C4-2B (cell line): Measurements from ENCODE around the gene C20orf141.
"Not testable (repeated sequence)": the region's sequence is repeated elsewhere in the genome, so short reads cannot be mapped to it uniquely, and the experiment has no call there.

Experiments used
- H3K27ac ChIP-seq: fragments of 450-650 bp; 2 replicates; pipeline ENCODE4 v1.5.1; 2017
- ZFX ChIP-seq: fragments of 450-650 bp; IDR thresholded peaks from 2 replicates; pipeline ENCODE4 v1.6.1; 2017
- TF ChIP-seq, protein P1 (sequence below): fragments of 450-650 bp; conservative IDR thresholded peaks from 2 replicates; pipeline ENCODE4 v1.5.1; 2017; ENCODE audit warnings: mild to moderate bottlenecking

Gene C20orf141

GRCh38 chr20:2825761-2826160 lies 11.0 kb downstream of the C20orf141 start:
- TF ChIP-seq, protein P1, sequence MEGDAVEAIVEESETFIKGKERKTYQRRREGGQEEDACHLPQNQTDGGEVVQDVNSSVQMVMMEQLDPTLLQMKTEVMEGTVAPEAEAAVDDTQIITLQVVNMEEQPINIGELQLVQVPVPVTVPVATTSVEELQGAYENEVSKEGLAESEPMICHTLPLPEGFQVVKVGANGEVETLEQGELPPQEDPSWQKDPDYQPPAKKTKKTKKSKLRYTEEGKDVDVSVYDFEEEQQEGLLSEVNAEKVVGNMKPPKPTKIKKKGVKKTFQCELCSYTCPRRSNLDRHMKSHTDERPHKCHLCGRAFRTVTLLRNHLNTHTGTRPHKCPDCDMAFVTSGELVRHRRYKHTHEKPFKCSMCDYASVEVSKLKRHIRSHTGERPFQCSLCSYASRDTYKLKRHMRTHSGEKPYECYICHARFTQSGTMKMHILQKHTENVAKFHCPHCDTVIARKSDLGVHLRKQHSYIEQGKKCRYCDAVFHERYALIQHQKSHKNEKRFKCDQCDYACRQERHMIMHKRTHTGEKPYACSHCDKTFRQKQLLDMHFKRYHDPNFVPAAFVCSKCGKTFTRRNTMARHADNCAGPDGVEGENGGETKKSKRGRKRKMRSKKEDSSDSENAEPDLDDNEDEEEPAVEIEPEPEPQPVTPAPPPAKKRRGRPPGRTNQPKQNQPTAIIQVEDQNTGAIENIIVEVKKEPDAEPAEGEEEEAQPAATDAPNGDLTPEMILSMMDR: no peak
- no peak for TF ChIP-seq ZFX
- H3K27ac ChIP-seq: no peak overlapping the region

GRCh38 chr20:2826655-2827054 lies 11.9 kb downstream of the C20orf141 start:
- no peak for TF ChIP-seq ZFX
- TF ChIP-seq, protein P1: no peak
- H3K27ac ChIP-seq: no peak overlapping the region

DNA sequence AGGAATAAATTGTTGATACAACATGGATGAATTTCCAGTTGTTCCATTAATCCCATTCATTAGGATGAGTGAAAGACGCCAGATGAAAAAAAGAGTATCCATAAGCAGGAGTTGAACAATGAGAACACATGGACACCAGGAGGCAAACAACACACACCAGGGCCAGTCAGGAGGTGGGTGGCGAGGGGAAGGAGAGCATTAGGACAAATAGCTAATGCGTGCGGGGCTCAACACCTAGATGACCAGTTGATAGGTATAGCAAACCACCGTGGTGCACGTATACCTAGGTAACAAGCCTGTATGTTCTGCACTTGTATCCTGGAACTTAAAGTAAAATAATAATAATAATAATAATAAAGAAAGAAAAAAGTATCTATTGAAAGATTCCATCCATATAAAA lies 14.6 kb downstream of the C20orf141 start:
- no peak for TF ChIP-seq ZFX
- TF ChIP-seq, protein P1: no peak
- H3K27ac ChIP-seq: no peak overlapping the region

DNA sequence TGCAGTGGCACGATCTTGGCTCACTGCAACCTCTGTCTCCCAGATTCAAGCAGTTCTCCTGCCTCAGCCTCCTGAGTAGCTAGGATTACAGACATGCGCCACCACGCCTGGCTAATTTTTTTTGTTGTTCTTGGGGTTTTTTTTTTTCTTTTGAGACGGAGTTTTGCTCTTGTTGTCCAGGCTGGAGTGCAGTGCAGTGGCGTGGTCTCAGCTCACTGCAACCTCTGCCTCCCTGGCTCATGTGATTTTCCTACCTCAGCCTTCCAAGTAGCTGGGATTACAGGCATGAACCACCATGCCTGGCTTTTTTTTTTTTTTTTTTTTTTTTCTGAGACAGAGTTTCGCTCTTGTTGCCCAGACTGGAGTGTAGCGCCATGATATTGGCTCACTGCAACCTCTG lies 16.4 kb downstream of the C20orf141 start:
- H3K27ac ChIP-seq: not testable (repeated sequence)

- no peak overlapping the region for H3K27ac ChIP-seq
- TF ChIP-seq, protein P1: no peak
- no peak for TF ChIP-seq ZFX
Observed at GRCh38 chr20:2833761-2834160, 19.0 kb downstream of the C20orf141 start.

DNA sequence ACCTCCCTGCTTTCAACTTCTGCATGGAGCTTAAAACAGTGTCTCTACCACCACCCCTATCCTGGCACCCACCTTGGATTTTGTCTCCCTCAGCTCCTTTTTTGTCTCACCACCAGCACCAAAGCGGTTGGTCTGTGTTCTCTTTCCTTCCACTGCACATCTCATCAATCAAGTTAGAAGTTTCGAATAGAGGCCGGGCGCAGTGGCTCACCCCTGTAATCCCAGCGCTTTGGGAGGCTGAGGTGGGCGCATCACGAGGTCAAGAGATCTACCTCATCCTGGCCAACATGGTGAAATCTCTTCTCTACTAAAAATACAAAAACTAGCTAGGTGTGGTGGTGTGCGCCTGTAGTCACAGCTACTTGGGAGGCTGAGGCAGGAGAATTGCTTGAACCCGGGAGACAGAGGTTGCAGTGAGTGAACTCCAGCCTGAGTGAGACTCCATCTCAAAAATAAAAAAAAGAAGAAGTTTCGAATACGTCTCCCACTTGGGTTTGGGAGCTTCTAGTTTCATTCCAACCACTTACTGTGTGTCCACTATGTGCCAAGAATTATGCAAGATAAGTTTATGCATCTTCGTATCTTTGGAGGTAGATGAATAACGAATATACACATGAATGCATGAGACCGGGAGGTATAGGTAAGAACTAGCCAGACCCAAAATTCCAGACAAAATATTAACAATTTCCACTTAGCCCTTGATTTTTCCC lies 19.8 kb downstream of the C20orf141 start:
- TF ChIP-seq, protein P1: no peak
- TF ChIP-seq ZFX: no peak
- no peak overlapping the region for H3K27ac ChIP-seq

- H3K27ac ChIP-seq: no peak overlapping the region
- TF ChIP-seq ZFX: no peak
- TF ChIP-seq, protein P1: no peak
Observed at GRCh38 chr20:2835331-2835796, 20.6 kb downstream of the C20orf141 start.

DNA sequence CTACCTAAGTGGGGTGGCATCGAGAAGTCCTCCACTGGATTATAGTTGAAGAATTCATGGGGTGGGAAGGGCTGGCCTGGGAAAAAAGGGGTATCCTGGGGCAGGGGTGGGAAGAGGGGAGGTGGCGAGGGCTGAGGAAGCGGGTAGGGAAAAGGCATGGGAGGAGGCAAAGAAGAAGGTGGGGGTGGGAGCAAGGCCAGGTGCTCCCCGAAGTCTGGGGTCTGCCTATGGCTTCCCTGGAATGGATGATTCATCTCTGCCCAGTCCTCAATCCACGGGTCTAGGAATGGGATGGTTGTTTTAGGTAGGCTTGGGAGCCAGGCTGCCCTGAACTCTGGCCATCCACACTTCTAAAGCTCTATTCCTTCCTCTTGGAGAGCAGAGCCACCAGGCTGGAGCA lies 21.2 kb downstream of the C20orf141 start:
- H3K27ac ChIP-seq: no peak overlapping the region
- TF ChIP-seq, protein P1: no peak
- no peak for TF ChIP-seq ZFX
